Kidney (tissue), 14 donors: Measurements from ENCODE around the gene NR6A1. TPM values are rescaled to one million over a fixed set of nuclear protein-coding genes. Genes with fewer than 3 reads are reported as not detected.

Source experiments
- DNase-seq, 5 donors: peaks; one replicate each; pipeline ENCODE4 v3.0.0-alpha.2; 2013 to 2020
- FAIRE-seq: peaks from 2 replicates; lab custom pipeline; 2012; peaks lifted over from hg19 to GRCh38; lab: Jason Lieb, UNC
- H3K27ac ChIP-seq, 2 donors: one replicate each; pipeline ENCODE4 v1.7.0; 2013; ENCODE audit warnings: low read depth in 2 of 2, low read length in 2 of 2, inconsistent platforms in 1 of 2
- H3K27me3 ChIP-seq: one replicate; pipeline ENCODE4 v1.7.1; 2013; ENCODE audit warnings: low read length, inconsistent platforms; ENCODE audit not compliant: control insufficient read depth, insufficient read depth
- H3K36me3 ChIP-seq, 3 donors: one replicate each; pipeline versions ENCODE4 v1.7.0 to v1.7.1; 2013; ENCODE audit warnings: low read length in 3 of 3, control low read depth in 1 of 3, inconsistent platforms in 1 of 3; ENCODE audit not compliant: insufficient read depth in 3 of 3, control insufficient read depth in 2 of 3
- H3K4me1 ChIP-seq, 3 donors: one replicate each; pipeline versions ENCODE4 v1.7.0 to v1.7.1; 2013; ENCODE audit warnings: low read length in 3 of 3, inconsistent platforms in 1 of 3, low read depth in 1 of 3; ENCODE audit not compliant: control insufficient read depth in 2 of 3, insufficient read depth in 2 of 3
- H3K4me3 ChIP-seq, 3 donors: one replicate each; pipeline versions ENCODE4 v1.7.0 to v1.8.1; 2013; ENCODE audit warnings: low read length in 3 of 3, control low read depth in 1 of 3, inconsistent platforms in 1 of 3
- H3K9ac ChIP-seq, 3 donors: one replicate each; pipeline versions ENCODE4 v1.7.0 to v1.7.1; 2013; ENCODE audit warnings: low read length in 3 of 3, control low read depth in 1 of 3, inconsistent platforms in 1 of 3
- H3K9me3 ChIP-seq, 3 donors: one replicate each; pipeline versions ENCODE4 v1.7.0 to v1.7.1; 2013; ENCODE audit warnings: low read length in 3 of 3, control low read depth in 1 of 3, inconsistent platforms in 1 of 3; ENCODE audit not compliant: control insufficient read depth in 2 of 3, insufficient read depth in 1 of 3
- CTCF ChIP-seq: IDR thresholded peaks from 3 replicates; pipeline ENCODE4 v1.5.1; 2012; ENCODE audit warnings: mild to moderate bottlenecking, moderate library complexity, borderline replicate concordance; ENCODE audit not compliant: insufficient read depth; ENCODE audit errors: extremely low read depth
- intact Hi-C: fragments of 100-400 bp; cut with DNase I; formaldehyde crosslinking; loops from one replicate; pipeline ENCODE4 v1.11.1; 2022
- polyA plus RNA-seq: library from polyadenylated mRNA; stranded (reverse); fragments of 350-450 nt; fragmentation: Illumina TruSeq; extraction: RNeasy Lipid Tissue Mini Kit (QIAGEN cat#74804); gene quantifications from one replicate; pipeline ENCODE4 v1.2.3, GENCODE V29; 2014; ENCODE audit warnings: low read depth, low replicate concordance; ENCODE audit not compliant: insufficient read depth
- total RNA-seq: library from RNA; stranded (reverse); fragmentation: NEBNext Ultra II Directional; extraction: Animal tissue kit (Norgen Biotek cat#: 25700); gene quantifications from one replicate; pipeline ENCODE4 v1.2.1, GENCODE V29; 2021
- donor health status: control.
- donor health status: control.
- donor health status: control.
- donor health status: control.
- donor health status: control.
- donor health status: DM: yes; HTN: yes; CAD: no.
- donor health status: Normal renal cell carcinoma (clear cell type).

The NR6A1 gene
- total and polyA plus RNA-seq, 2 donors from 2014 or later: 1.2 to 3.5 TPM

- H3K4me1 ChIP-seq: peaks cover 0 to 8% (median 0%) of the 10 kb centered on the region in 3 donors
- TF ChIP-seq CTCF: no peak
- FAIRE-seq (no peak), DNase-seq (no peak)
- no peaks in the 10 kb centered on the region for H3K27me3 ChIP-seq
- intact Hi-C loops: no loop called here
- H3K4me3 ChIP-seq: no peak overlapping the region
- no peaks in the 10 kb centered on the region for H3K9me3 ChIP-seq
- no peak overlapping the region for H3K27ac ChIP-seq
- no peak overlapping the region for H3K9ac ChIP-seq
- no peaks in the 10 kb centered on the region for H3K36me3 ChIP-seq
These were observed 175.4 kb downstream of the NR6A1 start for GRCh38 chr9:124595743-124596142.

GRCh38 chr9:124594673-124595072, 176.4 kb downstream of the NR6A1 start:
- intact Hi-C loops: no loop called here
- Histone ChIP-seq H3K27me3 (no peaks in the 10 kb centered on the region), H3K27ac (no peak overlapping the region), H3K9me3 (no peaks in the 10 kb centered on the region), H3K4me1 (peaks cover 0 to 8% (median 0%) of the 10 kb centered on the region in 3 donors), H3K4me3 (no peak overlapping the region), H3K9ac (no peak overlapping the region), H3K36me3 (no peaks in the 10 kb centered on the region)
- TF ChIP-seq CTCF: no peak
- DNase-seq: no peak
- FAIRE-seq: no peak

GRCh38 chr9:124594225-124594624, 176.9 kb downstream of the NR6A1 start:
- intact Hi-C loops: no loop called here
- no peak for FAIRE-seq
- H3K27ac ChIP-seq: no peak overlapping the region
- no peaks in the 10 kb centered on the region for H3K27me3 ChIP-seq
- H3K36me3 ChIP-seq: no peaks in the 10 kb centered on the region
- H3K4me1 ChIP-seq: peaks cover 0 to 8% (median 0%) of the 10 kb centered on the region in 3 donors
- TF ChIP-seq CTCF: no peak
- DNase-seq: peak in 1 of 5 donors; percentile 19
- no peak overlapping the region for H3K9ac ChIP-seq
- H3K9me3 ChIP-seq: no peaks in the 10 kb centered on the region
- H3K4me3 ChIP-seq: no peak overlapping the region

- peak in 2 of 5 donors; percentile 24 to 37 for DNase-seq
- intact Hi-C loops: no loop called here
- FAIRE-seq: no peak
- H3K27ac ChIP-seq: no peak overlapping the region
- no peak overlapping the region for H3K4me3 ChIP-seq
- H3K9ac ChIP-seq: no peak overlapping the region
- no peaks in the 10 kb centered on the region for H3K27me3 ChIP-seq
- peaks cover 0 to 8% (median 0%) of the 10 kb centered on the region in 3 donors for H3K4me1 ChIP-seq
- no peak for TF ChIP-seq CTCF
- H3K9me3 ChIP-seq: no peaks in the 10 kb centered on the region
- H3K36me3 ChIP-seq: no peaks in the 10 kb centered on the region
These were observed 177.5 kb downstream of the NR6A1 start for GRCh38 chr9:124593651-124594058.
